Fibroblast of mammary gland (primary cell): Measurements from ENCODE around the gene KRTAP4-4.
"Not testable (repeated sequence)": the region's sequence is repeated elsewhere in the genome, so short reads cannot be mapped to it uniquely, and the experiment has no call there.

Experiments used
- DNase-seq: peaks from one replicate; pipeline ENCODE4 v3.0.0-alpha.2; 2010; ENCODE audit warnings: low read depth
- H3K4me3 ChIP-seq: 2 replicates; pipeline ENCODE4 v1.5.1; 2011; ENCODE audit warnings: low read depth, mild to moderate bottlenecking, low read length, moderate library complexity; ENCODE audit not compliant: control insufficient read depth
- TF ChIP-seq, protein P1 (sequence below): conservative IDR thresholded peaks from 2 replicates; pipeline ENCODE4 v1.5.1; 2011; ENCODE audit warnings: low read depth, low read length, inconsistent platforms; ENCODE audit not compliant: control insufficient read depth, insufficient read depth

Gene KRTAP4-4

GRCh38 chr17:41133880-41134735 is 26.4 kb downstream of the KRTAP4-4 start:
- no peak for DNase-seq
- TF ChIP-seq, protein P1, sequence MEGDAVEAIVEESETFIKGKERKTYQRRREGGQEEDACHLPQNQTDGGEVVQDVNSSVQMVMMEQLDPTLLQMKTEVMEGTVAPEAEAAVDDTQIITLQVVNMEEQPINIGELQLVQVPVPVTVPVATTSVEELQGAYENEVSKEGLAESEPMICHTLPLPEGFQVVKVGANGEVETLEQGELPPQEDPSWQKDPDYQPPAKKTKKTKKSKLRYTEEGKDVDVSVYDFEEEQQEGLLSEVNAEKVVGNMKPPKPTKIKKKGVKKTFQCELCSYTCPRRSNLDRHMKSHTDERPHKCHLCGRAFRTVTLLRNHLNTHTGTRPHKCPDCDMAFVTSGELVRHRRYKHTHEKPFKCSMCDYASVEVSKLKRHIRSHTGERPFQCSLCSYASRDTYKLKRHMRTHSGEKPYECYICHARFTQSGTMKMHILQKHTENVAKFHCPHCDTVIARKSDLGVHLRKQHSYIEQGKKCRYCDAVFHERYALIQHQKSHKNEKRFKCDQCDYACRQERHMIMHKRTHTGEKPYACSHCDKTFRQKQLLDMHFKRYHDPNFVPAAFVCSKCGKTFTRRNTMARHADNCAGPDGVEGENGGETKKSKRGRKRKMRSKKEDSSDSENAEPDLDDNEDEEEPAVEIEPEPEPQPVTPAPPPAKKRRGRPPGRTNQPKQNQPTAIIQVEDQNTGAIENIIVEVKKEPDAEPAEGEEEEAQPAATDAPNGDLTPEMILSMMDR = no peak
- H3K4me3 ChIP-seq = no peak overlapping the region

- DNase-seq = peak; percentile 19
- H3K4me3 ChIP-seq = no peak overlapping the region
- TF ChIP-seq, protein P1 = no peak
These were observed 28.6 kb downstream of the KRTAP4-4 start for GRCh38 chr17:41131979-41132378.

GRCh38 chr17:41127371-41127770 is 33.2 kb downstream of the KRTAP4-4 start:
- TF ChIP-seq, protein P1 = no peak
- no peak overlapping the region for H3K4me3 ChIP-seq
- DNase-seq = no peak

- TF ChIP-seq, protein P1 = no peak
- no peak overlapping the region for H3K4me3 ChIP-seq
- no peak for DNase-seq
These were observed 34.1 kb downstream of the KRTAP4-4 start for GRCh38 chr17:41126412-41126811.

GRCh38 chr17:41125064-41125463 is 35.5 kb downstream of the KRTAP4-4 start:
- TF ChIP-seq, protein P1 = no peak
- H3K4me3 ChIP-seq = no peak overlapping the region
- no peak for DNase-seq

DNA sequence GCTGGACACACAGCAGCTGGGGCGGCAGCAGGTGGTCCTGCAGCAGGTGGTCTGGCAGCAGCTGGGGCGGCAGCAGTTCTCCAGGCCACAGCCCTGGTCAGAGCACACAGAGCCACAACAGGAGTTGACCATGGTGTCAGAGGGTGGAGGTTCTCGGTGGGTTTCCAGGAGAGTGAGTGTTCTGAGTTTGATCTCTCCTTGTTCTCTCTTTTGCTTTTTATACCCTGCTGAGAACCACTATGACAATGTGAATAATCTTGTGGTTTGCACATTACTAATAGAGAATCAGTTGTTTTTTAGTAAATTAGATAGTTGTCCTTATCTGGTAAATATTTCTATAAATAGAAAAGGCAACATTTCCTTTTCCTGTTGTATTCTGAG is 36.6 kb downstream of the KRTAP4-4 start, which contains the start of gene KRTAP4-12:
Gene KRTAP4-12, minus strand, starts transcription at position 192 of the 381 bp plus-strand sequence. Its CDS starts 60 bp downstream, at position 132.
- H3K4me3 ChIP-seq, DNase-seq: not testable (repeated sequence)

GRCh38 chr17:41123292-41123990 is 37.1 kb downstream of the KRTAP4-4 start:
- not testable (repeated sequence) for H3K4me3 ChIP-seq, DNase-seq

DNA sequence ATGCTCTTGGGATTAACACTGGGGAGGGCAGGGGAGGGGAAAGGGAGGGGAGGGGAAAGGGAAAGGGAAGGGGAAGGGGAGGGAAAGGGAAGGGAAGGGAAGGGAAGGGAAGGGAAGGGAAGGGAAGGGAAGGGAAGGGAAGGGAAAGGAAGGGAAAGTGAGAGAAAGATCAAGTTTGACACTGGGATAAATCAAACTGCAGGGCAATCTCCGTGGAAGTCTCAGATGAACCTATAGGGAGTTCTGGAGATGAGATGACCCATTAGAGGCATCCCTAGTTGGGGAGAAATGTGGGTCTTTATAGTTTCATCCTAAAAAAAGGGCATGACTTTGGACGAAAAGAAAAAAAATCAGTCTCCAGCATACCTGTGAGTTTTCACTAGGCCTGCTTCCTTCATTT is 38.8 kb downstream of the KRTAP4-4 start:
- DNase-seq = no peak
- no peak overlapping the region for H3K4me3 ChIP-seq
- TF ChIP-seq, protein P1 = no peak

DNA sequence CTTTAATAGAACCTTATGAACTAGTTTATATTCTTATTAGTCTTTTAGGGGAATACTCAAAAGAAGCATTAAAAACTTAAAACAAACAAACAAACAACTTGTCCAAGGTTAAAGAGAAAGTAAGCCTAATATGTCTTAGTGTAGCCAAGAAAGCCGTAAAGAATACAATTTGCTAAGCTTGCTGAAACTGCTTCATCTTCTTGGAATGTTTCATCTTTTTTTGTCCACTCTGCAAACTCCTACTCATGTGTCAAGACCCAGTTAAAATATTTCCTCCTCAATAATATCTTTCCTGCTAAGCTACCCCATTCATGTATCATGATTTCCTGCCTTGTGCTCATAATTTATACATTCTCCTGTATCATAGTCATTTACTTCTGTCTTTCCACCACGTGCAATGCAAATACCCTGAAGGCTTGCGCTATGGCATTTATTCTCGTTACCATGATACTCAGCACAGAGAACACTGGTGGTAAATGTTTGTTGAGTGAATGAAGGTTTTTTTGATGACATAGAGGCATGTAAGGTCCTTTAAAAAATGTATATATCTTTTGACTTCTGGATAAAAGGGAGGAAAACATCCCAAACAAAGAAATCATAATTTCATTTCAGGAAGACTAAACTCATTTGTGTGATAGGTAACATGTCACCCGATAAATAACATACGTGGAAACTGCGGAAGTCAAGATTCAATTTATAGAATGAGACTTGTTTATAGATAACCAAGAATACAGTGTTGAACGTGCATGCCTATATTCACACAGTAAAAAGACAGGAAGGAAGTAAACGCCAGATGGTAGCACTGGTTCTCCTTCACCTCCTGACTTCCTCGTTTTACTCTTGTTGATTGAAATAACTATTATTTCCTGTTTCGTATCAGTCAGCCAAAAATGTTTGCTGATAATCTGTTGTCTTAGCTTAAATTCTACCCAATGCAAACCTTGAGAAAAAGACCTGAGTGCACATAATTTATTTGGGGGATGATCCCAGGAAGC is 40.6 kb downstream of the KRTAP4-4 start:
- DNase-seq = peak; percentile 18
- H3K4me3 ChIP-seq = not testable (repeated sequence)
